Measurements from ENCODE around the gene RASGRP1.

The RASGRP1 gene

DNA sequence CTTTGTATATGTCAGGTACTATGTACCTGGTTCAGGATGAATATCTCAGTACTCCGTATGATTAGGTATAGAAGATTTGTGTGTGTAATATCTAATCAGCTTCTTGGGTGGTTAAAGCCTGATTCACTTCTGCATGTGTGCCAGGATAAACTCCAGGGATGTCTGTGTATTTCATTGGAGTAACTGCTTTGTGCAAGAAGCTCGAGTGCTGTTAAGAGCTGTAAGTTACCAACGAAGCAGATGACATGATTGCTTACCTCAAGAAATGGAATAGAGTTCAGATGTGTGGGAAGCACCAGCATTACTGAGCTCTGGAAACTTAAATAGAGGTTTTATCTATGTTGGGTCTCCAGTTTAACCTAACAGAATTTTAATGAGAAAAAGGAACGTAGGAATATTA is 87.0 kb downstream of the RASGRP1 start:
- Histone ChIP-seq H3K36me3 (replicated peaks; ENCODE audit: low read depth, low read length) (peaks cover 58% of the 10 kb centered on the region), H3K9ac (ENCODE audit: low read length) (no peak overlapping the region)

DNA sequence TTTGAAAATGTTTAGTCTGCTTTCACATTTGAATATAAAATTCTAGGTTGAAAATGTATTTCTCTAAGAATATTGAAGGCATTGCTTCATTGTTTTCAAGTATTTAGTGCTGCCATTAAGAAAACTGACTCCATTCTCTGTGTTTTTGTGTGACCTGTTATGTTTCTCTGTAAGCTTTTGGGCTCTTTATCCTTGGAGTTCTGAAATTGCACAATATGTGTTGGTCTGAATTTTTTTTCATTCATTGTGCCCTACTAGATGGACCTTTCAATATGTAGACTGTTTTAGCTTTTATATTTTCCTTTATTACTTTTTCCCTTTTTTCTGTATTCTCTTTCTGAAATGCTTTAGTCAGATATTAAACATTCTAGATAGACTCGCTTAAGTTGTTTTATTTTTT is 88.5 kb downstream of the RASGRP1 start:
- Histone ChIP-seq H3K4me2 (ENCODE audit: low read length) (no peak overlapping the region), H4K20me1 (ENCODE audit: insufficient read depth, low read length) (no peaks in the 10 kb centered on the region; the same call in 1 of the 2 replicates), H3K4me3 (ENCODE audit: low read length) (no peak overlapping the region), H3K9me3 (ENCODE audit: insufficient read depth, low read length) (no peaks in the 10 kb centered on the region), H3K27me3 (ENCODE audit: low read depth, low read length) (no peaks in the 10 kb centered on the region), H3K4me1 (ENCODE audit: low read length) (peaks cover 4% of the 10 kb centered on the region; the same call in 1 of the 2 replicates), H3K79me2 (ENCODE audit: low read length) (peaks cover 17% of the 10 kb centered on the region; the same call in 1 of the 2 replicates), H2AFZ (ENCODE audit: low read depth, low read length) (no peak overlapping the region), H3K36me3 (replicated peaks; ENCODE audit: low read depth, low read length) (peaks cover 50% of the 10 kb centered on the region), H3K9ac (ENCODE audit: low read length) (no peak overlapping the region), H3K27ac (ENCODE audit: low read length) (no peak overlapping the region)
- TF ChIP-seq CTCF (IDR thresholded peaks at IDR 0.05; ENCODE audit: low read depth, low read length) (no peak), EZH2phosphoT487 (IDR thresholded peaks at IDR 0.05; ENCODE audit: low read depth) (no peak)

More for the DNA sequence above, 87.0 kb downstream of the RASGRP1 start:
- no peak for TF ChIP-seq CTCF (IDR thresholded peaks at IDR 0.05; ENCODE audit: low read depth, low read length)
- TF ChIP-seq EZH2phosphoT487 (IDR thresholded peaks at IDR 0.05; ENCODE audit: low read depth), result no peak
- no peaks in the 10 kb centered on the region for H3K9me3 ChIP-seq (ENCODE audit: insufficient read depth, low read length)
- peaks cover 4% of the 10 kb centered on the region; the same call in 1 of the 2 replicates for H3K4me1 ChIP-seq (ENCODE audit: low read length)
- no peaks in the 10 kb centered on the region; the same call in 1 of the 2 replicates for H4K20me1 ChIP-seq (ENCODE audit: insufficient read depth, low read length)
- H3K27me3 ChIP-seq (ENCODE audit: low read depth, low read length), result no peaks in the 10 kb centered on the region
- H2AFZ ChIP-seq (ENCODE audit: low read depth, low read length), result no peak overlapping the region
- peaks cover 17% of the 10 kb centered on the region; the same call in 1 of the 2 replicates for H3K79me2 ChIP-seq (ENCODE audit: low read length)
- H3K4me2 ChIP-seq (ENCODE audit: low read length), result no peak overlapping the region
- no peak overlapping the region for H3K27ac ChIP-seq (ENCODE audit: low read length)
- no peak overlapping the region for H3K4me3 ChIP-seq (ENCODE audit: low read length)

- H3K4me3 ChIP-seq (ENCODE audit: low read length), result no peak overlapping the region
- H3K9ac ChIP-seq (ENCODE audit: low read length), result no peak overlapping the region
- no peaks in the 10 kb centered on the region for H3K27me3 ChIP-seq (ENCODE audit: low read depth, low read length)
- H3K36me3 ChIP-seq (replicated peaks; ENCODE audit: low read depth, low read length), result peaks cover 53% of the 10 kb centered on the region
- no peak overlapping the region for H3K4me2 ChIP-seq (ENCODE audit: low read length)
- TF ChIP-seq CTCF (IDR thresholded peaks at IDR 0.05; ENCODE audit: low read depth, low read length), result no peak
- no peak for TF ChIP-seq EZH2phosphoT487 (IDR thresholded peaks at IDR 0.05; ENCODE audit: low read depth)
- peaks cover 4% of the 10 kb centered on the region; the same call in 1 of the 2 replicates for H3K4me1 ChIP-seq (ENCODE audit: low read length)
- no peaks in the 10 kb centered on the region for H3K9me3 ChIP-seq (ENCODE audit: insufficient read depth, low read length)
- H2AFZ ChIP-seq (ENCODE audit: low read depth, low read length), result no peak overlapping the region
- no peaks in the 10 kb centered on the region; the same call in 1 of the 2 replicates for H4K20me1 ChIP-seq (ENCODE audit: insufficient read depth, low read length)
- H3K79me2 ChIP-seq (ENCODE audit: low read length), result peaks cover 21% of the 10 kb centered on the region; the same call in 1 of the 2 replicates
- H3K27ac ChIP-seq (ENCODE audit: low read length), result no peak overlapping the region
These were observed 89.3 kb downstream of the RASGRP1 start for GRCh38 chr15:38475361-38475760.

GRCh38 chr15:38474155-38474757 is 90.4 kb downstream of the RASGRP1 start:
- Histone ChIP-seq H3K4me2 (ENCODE audit: low read length) (no peak overlapping the region), H4K20me1 (ENCODE audit: insufficient read depth, low read length) (no peaks in the 10 kb centered on the region; the same call in 1 of the 2 replicates), H3K79me2 (ENCODE audit: low read length) (peaks cover 24% of the 10 kb centered on the region; the same call in 1 of the 2 replicates), H3K9me3 (ENCODE audit: insufficient read depth, low read length) (no peaks in the 10 kb centered on the region), H3K27me3 (ENCODE audit: low read depth, low read length) (no peaks in the 10 kb centered on the region), H3K4me1 (ENCODE audit: low read length) (peaks cover 7% of the 10 kb centered on the region), H3K9ac (ENCODE audit: low read length) (no peak overlapping the region), H2AFZ (ENCODE audit: low read depth, low read length) (no peak overlapping the region), H3K4me3 (ENCODE audit: low read length) (no peak overlapping the region), H3K36me3 (replicated peaks; ENCODE audit: low read depth, low read length) (peaks cover 54% of the 10 kb centered on the region), H3K27ac (ENCODE audit: low read length) (no peak overlapping the region)
- TF ChIP-seq EZH2phosphoT487 (IDR thresholded peaks at IDR 0.05; ENCODE audit: low read depth) (no peak), CTCF (IDR thresholded peaks at IDR 0.05; ENCODE audit: low read depth, low read length) (peak; percentile 72)

Measured in OCI-LY3 (cell line).